ENCODE results near the gene CD82. TPM values are rescaled to one million over a fixed set of nuclear protein-coding genes. Genes with fewer than 3 reads are reported as not detected.
A peak's percentile ranks its signal among the peaks of the same experiment; 100 is the strongest.

The CD82 gene
- total RNA-seq, 1 experiment from 2014 or later: 114 TPM

GRCh38 chr11:44634401-44635281, 69.2 kb downstream of the CD82 start:
- BruUV-seq (replicated peaks): no TSS peak
- Mint-ChIP-seq H3K27ac (ENCODE audit: low read depth, unreplicated experiment) (no peak overlapping the region), H3K4me3 (ENCODE audit: unreplicated experiment) (no peak overlapping the region), H3K36me3 (ENCODE audit: insufficient read depth, unreplicated experiment) (no peaks in the 10 kb centered on the region), H3K27me3 (ENCODE audit: insufficient read depth, unreplicated experiment) (peaks cover 2% of the 10 kb centered on the region), H3K9me3 (ENCODE audit: unreplicated experiment) (no peaks in the 10 kb centered on the region), H3K4me1 (ENCODE audit: insufficient read depth, unreplicated experiment) (peaks cover 7% of the 10 kb centered on the region)
- intact Hi-C loops (cut with micrococcal nuclease): no loop called here
- DNase-seq (ENCODE audit: unreplicated experiment): peak; percentile 86
- POLR2A ChIA-PET: interaction anchor here (0.6 kb wide), 1 partner anchor 11 kb away, joined by 3 read pairs; no protein-coding TSS in a partner anchor
- TF ChIP-seq CTCF (IDR thresholded peaks at IDR 0.05; ENCODE audit: unreplicated experiment): no peak
- CTCF ChIA-PET: interaction anchor here (0.6 to 1.1 kb wide), 4 partner anchors 10 to 337 kb away, joined by 3 to 4 read pairs (median 3); no protein-coding TSS in a partner anchor

- ChIA-PET POLR2A (interaction anchor here (0.6 kb wide), 1 partner anchor 215 kb away, joined by 3 read pairs; no protein-coding TSS in a partner anchor), CTCF (interaction anchor here (0.5 kb wide), 1 partner anchor 695 kb away, joined by 3 read pairs; no protein-coding TSS in a partner anchor)
- H3K27ac Mint-ChIP-seq (ENCODE audit: low read depth, unreplicated experiment): no peak overlapping the region
- no peak for TF ChIP-seq CTCF (IDR thresholded peaks at IDR 0.05; ENCODE audit: unreplicated experiment)
- peaks cover 7% of the 10 kb centered on the region for H3K4me1 Mint-ChIP-seq (ENCODE audit: insufficient read depth, unreplicated experiment)
- intact Hi-C loops (cut with micrococcal nuclease): no loop called here
- H3K9me3 Mint-ChIP-seq (ENCODE audit: unreplicated experiment): no peaks in the 10 kb centered on the region
- H3K36me3 Mint-ChIP-seq (ENCODE audit: insufficient read depth, unreplicated experiment): no peaks in the 10 kb centered on the region
- no peak overlapping the region for H3K4me3 Mint-ChIP-seq (ENCODE audit: unreplicated experiment)
- peaks cover 7% of the 10 kb centered on the region for H3K27me3 Mint-ChIP-seq (ENCODE audit: insufficient read depth, unreplicated experiment)
- no TSS peak for BruUV-seq (replicated peaks)
- DNase-seq (ENCODE audit: unreplicated experiment): peak; percentile 44
These were observed 72.0 kb downstream of the CD82 start for GRCh38 chr11:44637487-44637886.

- Mint-ChIP-seq H3K9me3 (ENCODE audit: unreplicated experiment) (no peaks in the 10 kb centered on the region), H3K4me1 (ENCODE audit: insufficient read depth, unreplicated experiment) (peaks cover 7% of the 10 kb centered on the region), H3K27me3 (ENCODE audit: insufficient read depth, unreplicated experiment) (peaks cover 7% of the 10 kb centered on the region), H3K4me3 (ENCODE audit: unreplicated experiment) (no peak overlapping the region), H3K27ac (ENCODE audit: low read depth, unreplicated experiment) (no peak overlapping the region), H3K36me3 (ENCODE audit: insufficient read depth, unreplicated experiment) (no peaks in the 10 kb centered on the region)
- peak; percentile 43 for DNase-seq (ENCODE audit: unreplicated experiment)
- ChIA-PET CTCF (interaction anchor here (0.5 kb wide), 1 partner anchor 695 kb away, joined by 3 read pairs; no protein-coding TSS in a partner anchor), POLR2A (interaction anchor here (0.6 kb wide), 1 partner anchor 214 kb away, joined by 3 read pairs; no protein-coding TSS in a partner anchor)
- BruUV-seq (replicated peaks): no TSS peak
- intact Hi-C loops (cut with micrococcal nuclease): no loop called here
- TF ChIP-seq CTCF (IDR thresholded peaks at IDR 0.05; ENCODE audit: unreplicated experiment): no peak
These were observed 72.6 kb downstream of the CD82 start for GRCh38 chr11:44638032-44638431.

- Mint-ChIP-seq H3K4me3 (ENCODE audit: unreplicated experiment) (no peak overlapping the region), H3K27ac (ENCODE audit: low read depth, unreplicated experiment) (no peak overlapping the region), H3K9me3 (ENCODE audit: unreplicated experiment) (peaks cover 24% of the 10 kb centered on the region), H3K4me1 (ENCODE audit: insufficient read depth, unreplicated experiment) (no peaks in the 10 kb centered on the region), H3K36me3 (ENCODE audit: insufficient read depth, unreplicated experiment) (no peaks in the 10 kb centered on the region), H3K27me3 (ENCODE audit: insufficient read depth, unreplicated experiment) (peaks cover 56% of the 10 kb centered on the region)
- ChIA-PET CTCF (no interaction called here), POLR2A (no interaction called here)
- no peak for DNase-seq (ENCODE audit: unreplicated experiment)
- no TSS peak for BruUV-seq (replicated peaks)
- TF ChIP-seq CTCF (IDR thresholded peaks at IDR 0.05; ENCODE audit: unreplicated experiment): no peak
- intact Hi-C loops (cut with micrococcal nuclease): no loop called here
These were observed 77.8 kb downstream of the CD82 start for GRCh38 chr11:44643217-44643616.
